Measurements from ENCODE around the gene SPOPL.
"Not testable (repeated sequence)": the region's sequence is repeated elsewhere in the genome, so short reads cannot be mapped to it uniquely, and the experiment has no call there.

The SPOPL gene

GRCh38 chr2:138501425-138502254 is at the start of gene SPOPL:
Gene SPOPL (plus strand): TSS chr2:138501770. CDS start chr2:138550217, 48,447 bp downstream.
- DNase-seq (ENCODE audit: low spot score), result peak; percentile 97

- DNase-seq (ENCODE audit: low spot score), result no peak
These were observed 49.2 kb upstream of the SPOPL start for GRCh38 chr2:138452324-138452723.

GRCh38 chr2:138453815-138454214 is 47.8 kb upstream of the SPOPL start:
- DNase-seq (ENCODE audit: low spot score), result no peak

DNA sequence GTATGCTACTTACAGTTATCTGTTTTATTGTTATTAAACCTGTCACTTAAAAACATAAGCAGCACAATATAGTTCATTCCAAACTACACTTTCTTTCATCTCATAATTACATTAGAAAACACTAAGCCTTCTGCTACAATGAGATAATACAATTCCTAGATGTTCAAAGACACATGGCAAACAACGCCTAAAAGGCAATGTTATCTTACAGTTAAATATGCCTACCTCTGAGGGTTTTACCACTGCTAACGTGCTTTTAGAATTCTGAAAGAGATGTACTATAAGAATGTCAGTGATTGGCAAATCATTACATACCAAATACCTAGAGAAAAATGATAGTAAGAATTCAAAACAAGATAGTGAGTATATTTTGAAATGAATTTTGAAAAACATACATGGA is 46.8 kb upstream of the SPOPL start:
- no peak for DNase-seq (ENCODE audit: low spot score)

GRCh38 chr2:138455275-138455674 is 46.3 kb upstream of the SPOPL start:
- DNase-seq (ENCODE audit: low spot score), result no peak

GRCh38 chr2:138455691-138456090 is 45.9 kb upstream of the SPOPL start:
- DNase-seq (ENCODE audit: low spot score), result no peak

DNA sequence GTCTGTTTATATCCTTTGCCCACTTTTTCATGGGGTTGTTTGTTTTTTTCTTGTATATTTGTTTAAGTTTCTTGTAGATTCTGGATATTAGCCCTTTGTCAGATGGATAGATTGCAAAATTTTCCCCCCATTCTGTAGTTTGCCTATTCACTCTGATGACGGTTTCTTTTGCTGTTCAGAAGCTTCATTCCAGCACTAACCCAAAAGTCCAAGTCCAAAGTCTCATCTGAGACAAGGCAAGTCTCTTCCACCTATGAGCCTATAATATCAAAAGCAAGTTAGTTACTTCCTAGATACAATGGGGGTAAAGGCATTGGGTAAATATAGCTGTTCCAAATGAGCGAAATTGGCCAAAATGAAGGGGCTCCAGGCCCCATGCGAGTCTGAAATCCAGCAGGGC is 38.9 kb upstream of the SPOPL start:
- DNase-seq (ENCODE audit: low spot score), result not testable (repeated sequence)

DNA sequence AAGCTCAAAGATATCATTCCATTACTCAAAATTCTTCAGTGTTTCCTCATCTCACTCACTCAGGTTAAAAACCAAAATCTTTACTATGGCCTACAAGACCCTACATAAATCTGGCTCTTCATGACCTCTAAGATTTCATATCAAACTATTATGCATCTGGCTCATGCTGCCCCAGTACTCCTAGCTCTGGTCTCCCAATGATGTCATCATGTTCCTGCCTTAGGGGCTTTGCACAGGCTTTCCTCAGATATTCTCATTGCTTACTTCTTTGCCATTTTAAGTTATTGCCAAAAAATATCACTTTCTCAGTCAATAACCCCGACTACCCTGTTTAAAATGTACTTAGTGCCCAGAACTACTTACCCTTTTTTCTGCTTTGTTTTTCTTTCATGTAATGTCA is 33.0 kb upstream of the SPOPL start:
- DNase-seq (ENCODE audit: low spot score), result no peak

- DNase-seq (ENCODE audit: low spot score), result no peak
These were observed 32.2 kb upstream of the SPOPL start for GRCh38 chr2:138469411-138469810.

GRCh38 chr2:138470941-138471340 is 30.6 kb upstream of the SPOPL start:
- no peak for DNase-seq (ENCODE audit: low spot score)

DNA sequence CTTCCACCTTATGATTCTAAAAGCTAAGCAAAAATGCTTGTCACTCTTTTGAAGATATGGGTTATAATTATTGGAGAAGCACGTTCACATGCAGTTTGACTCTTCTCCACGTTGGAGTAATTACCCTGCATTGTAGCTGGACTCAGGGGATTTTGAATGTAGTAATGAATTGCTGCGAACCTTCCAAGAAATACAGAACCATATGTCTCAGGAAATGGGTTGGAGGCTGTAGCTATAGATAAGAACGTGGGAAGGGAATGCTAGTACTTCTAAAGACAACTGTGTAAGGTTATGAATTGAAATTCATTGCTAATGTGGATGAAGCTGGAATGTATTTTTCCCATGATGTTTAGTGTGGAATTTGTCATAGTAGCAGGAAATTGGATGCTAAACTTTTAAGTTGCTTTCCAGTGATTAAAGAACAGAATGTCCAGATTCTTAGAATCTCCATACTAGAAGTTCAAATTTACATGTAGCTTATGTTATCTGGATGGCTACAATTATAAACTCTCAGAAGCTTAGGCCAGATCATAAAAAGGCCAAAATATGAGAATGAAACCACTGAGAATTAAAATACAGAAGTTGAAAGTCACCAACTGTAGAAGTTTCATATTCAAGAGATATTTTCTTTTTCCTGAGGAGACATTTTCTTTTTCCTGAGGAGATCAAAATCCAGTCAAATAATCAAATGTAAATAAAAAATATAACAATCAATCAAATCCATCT is 27.3 kb upstream of the SPOPL start:
- DNase-seq (ENCODE audit: low spot score), result no peak

DNA sequence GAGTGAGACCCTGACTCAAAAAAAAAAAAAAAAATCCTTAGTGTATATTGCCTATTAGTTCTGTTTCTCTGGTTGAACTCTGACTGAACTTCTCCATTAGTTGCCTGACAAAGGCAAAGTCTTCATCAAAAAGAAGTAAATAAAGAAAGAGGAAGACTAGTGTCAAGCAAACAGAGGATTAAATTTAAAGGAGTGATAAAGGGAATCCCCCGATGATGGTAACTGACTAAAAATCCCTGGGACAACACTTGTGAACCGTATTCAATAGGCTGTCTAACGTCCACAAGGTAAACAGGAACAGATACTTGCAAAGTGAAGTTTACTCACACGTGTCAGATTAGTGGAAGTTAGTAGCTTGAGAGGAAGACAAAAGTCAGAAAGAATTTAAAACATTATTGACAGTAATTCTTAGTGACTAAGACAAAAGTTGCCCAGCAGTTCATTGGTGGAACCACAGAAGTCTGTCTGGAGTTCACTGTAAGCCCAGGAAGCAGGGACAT is 26.2 kb upstream of the SPOPL start:
- no peak for DNase-seq (ENCODE audit: low spot score)

DNA sequence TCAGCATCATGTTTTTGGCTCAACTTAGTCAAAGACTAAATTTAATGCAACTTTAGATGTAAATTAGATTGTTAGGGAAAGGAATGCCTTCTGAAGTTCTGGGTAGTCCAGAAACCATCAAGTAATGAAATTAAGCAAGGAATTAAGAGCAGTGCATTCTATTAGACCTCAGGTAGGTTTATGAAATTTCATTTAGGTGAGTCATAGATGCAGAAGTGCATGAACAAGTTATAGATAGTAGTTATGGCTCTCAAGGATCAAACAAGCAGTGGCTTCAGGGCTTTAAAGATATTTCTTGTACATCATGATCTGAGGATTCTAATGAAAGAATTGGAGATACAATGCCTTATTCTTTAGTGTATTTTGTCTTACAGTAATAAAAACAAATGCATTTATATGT is 25.4 kb upstream of the SPOPL start:
- no peak for DNase-seq (ENCODE audit: low spot score)

- DNase-seq (ENCODE audit: low spot score), result peak; percentile 24
These were observed 24.6 kb upstream of the SPOPL start for GRCh38 chr2:138476940-138477339.

DNA sequence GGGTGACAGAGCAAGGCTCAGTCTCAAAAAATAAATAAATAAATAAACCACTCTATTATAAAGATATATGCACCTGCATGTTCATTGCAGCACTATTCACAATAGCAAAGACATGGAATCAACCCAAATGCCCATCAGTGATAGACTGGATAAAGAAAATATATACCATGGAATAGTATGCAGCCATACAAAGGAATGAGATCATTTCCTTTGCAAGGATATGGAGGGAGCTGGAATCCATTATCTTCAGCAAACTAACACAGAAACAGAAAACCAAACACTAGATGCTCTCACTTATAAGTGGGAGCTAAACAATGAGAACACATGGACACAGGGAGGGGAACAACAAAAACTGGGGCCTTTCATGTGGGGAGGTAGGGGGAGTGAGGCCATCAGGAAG is 18.8 kb upstream of the SPOPL start:
- DNase-seq (ENCODE audit: low spot score), result not testable (repeated sequence)

DNA sequence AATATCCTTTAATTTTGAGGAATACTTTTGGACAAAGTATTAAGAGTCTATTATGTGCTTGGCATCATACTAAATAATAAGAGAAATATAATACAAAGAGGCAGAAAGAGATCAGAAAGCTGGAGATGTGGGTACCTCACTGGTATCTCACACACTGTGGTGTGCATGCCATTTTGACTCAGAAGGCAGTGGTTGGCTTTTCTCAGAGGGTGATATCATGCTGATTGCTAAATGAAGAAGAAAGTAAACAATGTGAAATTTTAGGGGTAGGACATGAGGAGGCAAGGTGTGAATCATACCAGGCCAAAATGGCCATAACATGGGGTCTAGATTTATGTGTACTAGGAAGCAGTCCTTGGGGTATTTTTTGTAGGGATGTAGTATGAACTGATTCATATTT is 16.6 kb upstream of the SPOPL start:
- no peak for DNase-seq (ENCODE audit: low spot score)

GRCh38 chr2:138486363-138487198 is 15.0 kb upstream of the SPOPL start:
- DNase-seq (ENCODE audit: low spot score), result no peak

DNA sequence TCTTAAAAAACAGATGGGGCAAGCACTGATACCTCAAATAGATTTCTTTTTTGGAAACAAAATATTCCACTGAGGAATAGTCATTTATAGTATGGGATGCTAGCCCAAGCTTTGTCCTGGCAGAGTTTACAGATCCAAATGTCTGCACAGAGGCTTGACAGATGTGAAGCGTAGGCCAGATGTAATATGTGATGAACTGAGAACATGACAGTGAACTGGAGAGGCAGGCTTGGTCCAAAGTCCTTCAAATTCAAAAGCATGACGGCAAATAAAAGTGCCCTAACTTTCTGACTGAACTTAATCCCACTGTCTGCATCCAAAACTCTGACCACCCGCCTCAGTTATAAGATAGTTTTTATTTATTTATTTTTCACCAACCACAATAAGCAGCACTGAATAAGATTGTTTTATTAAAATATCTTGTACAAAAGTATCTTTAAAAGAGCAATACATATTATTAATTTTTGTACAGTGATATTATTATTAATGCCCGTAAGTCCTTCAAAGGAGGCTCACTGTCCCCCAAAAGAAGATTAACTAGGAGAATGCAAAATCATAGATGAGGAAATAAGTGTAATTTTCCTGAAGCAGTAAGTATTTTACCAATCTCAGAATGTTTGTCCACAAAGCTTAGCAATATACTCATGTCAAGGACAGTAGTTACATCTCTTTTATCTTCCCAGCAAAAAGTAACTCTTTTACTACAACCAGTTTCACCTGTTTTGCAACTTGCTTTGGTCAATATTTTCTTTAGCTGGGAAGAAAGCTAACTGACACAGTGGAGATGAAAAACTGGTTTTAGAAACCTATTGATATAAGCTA is 10.7 kb upstream of the SPOPL start:
- DNase-seq (ENCODE audit: low spot score), result no peak

DNA sequence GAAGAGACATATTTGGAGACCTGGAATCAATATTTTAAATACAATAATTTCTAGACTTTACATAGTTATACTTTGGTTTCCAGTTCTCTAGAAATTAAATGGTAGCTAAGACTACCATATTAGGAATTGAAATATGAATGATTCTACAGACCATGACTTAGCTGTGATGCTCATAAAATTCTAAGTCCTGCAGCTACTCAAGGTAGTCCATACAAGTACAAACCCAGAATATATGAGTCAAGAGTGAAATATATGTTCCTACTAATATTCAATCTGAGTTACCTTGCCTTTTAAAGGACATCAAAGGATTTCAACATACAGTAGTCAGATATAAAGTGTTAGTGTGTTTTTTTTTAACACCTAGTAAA is 10.1 kb upstream of the SPOPL start:
- no peak for DNase-seq (ENCODE audit: low spot score)

GRCh38 chr2:138492160-138492559 is 9.4 kb upstream of the SPOPL start:
- DNase-seq (ENCODE audit: low spot score), result no peak

DNA sequence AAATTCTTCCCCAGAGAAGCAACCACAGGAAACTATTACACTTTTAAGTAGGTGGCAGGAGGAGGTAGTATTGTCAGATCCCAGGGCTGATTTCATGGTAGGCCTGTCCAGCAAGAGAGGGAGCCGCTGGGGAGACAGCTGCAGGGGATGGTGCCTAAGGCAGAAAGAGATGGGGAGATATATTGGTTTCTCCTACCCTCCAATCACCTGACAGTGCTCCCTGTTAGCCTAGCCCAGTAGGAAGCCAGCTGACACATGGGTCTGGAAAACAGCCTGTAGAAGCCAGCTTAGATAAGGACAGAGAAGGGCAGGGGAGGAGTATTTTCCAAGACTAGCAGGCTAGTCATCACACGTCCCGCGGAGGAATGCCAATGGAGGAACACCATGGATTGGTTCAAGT is 8.2 kb upstream of the SPOPL start:
- DNase-seq (ENCODE audit: low spot score), result no peak
